Measurements from ENCODE around the gene NTN1. TPM values are rescaled to one million over a fixed set of nuclear protein-coding genes. Genes with fewer than 3 reads are reported as not detected.

The NTN1 gene
- total and polyA plus RNA-seq, 2 of the 4 experiments (the other 2 are of a cell fraction): under 0.01 to 0.07 TPM

DNA sequence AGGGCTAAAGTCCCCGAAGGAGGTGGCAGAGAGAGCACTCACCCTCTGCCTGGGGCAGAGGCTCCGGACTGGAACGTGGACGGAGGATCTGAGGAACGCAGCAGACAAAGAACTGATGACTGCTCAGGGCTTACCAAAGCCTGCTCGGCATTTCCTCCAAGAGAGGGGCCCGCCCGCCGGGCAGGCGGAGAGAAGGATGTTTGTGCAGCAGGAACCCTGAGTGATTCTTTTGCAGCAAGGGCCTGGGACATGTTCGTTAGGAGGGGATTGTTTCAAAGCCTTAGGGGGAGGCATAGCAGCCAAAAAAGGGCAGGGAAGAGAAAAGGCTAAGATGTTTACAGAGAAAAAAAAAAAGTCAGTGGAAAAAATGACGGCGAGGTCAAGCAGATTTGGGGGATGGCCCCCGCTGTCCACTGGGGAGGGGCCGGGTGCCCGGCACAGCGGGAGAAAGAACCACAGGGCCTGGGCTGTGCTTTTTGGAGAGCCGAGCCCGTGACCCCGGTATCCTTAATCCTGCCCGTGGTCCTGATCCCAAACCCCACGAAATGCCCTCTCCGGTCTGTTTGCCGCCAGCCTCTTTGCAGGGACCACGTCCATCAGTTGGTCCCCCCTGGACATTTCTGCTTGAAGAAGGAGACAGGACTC, 129.3 kb downstream of the NTN1 start:
- Histone ChIP-seq H3K4me1 (ENCODE audit: control insufficient read depth, insufficient read depth, low read length) (no peaks in the 10 kb centered on the region; the same call in 1 of the 2 replicates), H3K9me3 (ENCODE audit: control insufficient read depth, insufficient read depth, low read length) (peaks cover 3% of the 10 kb centered on the region), H2AFZ (replicated peaks; ENCODE audit: low read length, poor library complexity) (no peak overlapping the region), H3K4me2 (ENCODE audit: low read depth, low read length) (no peak overlapping the region; the same call in 1 of the 2 replicates), H2BK20ac (ENCODE audit: low read depth, low read length) (no peak overlapping the region), H3K14ac (replicated peaks; ENCODE audit: low read depth, low read length) (no peak overlapping the region), H3K9me1 (ENCODE audit: insufficient read depth, low read length) (no peaks in the 10 kb centered on the region), H3K27me3 (ENCODE audit: control insufficient read depth, insufficient read depth, low read length) (no peaks in the 10 kb centered on the region; the same call in 1 of the 2 replicates), H3K27ac (ENCODE audit: insufficient read depth, low read length) (no peak overlapping the region), H2BK5ac (ENCODE audit: low read depth, low read length, poor library complexity, severe bottlenecking) (no peak overlapping the region), H3K9ac (ENCODE audit: low read depth, low read length) (no peak overlapping the region), H3K79me1 (ENCODE audit: low read depth in 1 of 2, low read length in 2 of 2) (no peaks in the 10 kb centered on the region), H4K20me1 (ENCODE audit: insufficient read depth, low read length) (no peaks in the 10 kb centered on the region), H3K18ac (ENCODE audit: low read depth, low read length) (no peak overlapping the region; the same call in 1 of the 2 replicates), H3K56ac (ENCODE audit: extremely low read depth, insufficient read depth, low read length) (no peak overlapping the region), H3K23ac (ENCODE audit: low read depth, low read length) (no peak overlapping the region), H2BK15ac (ENCODE audit: low read depth, low read length) (no peak overlapping the region), H4K5ac (ENCODE audit: low read depth, low read length) (no peak overlapping the region; the same call in 1 of the 2 replicates), H2BK120ac (ENCODE audit: low read depth, low read length) (no peak overlapping the region), H3K36me3 (ENCODE audit: control insufficient read depth, insufficient read depth, low read length) (no peaks in the 10 kb centered on the region), H3K4ac (ENCODE audit: low read depth, low read length) (no peak overlapping the region), H2AK9ac (replicated peaks; ENCODE audit: low read depth, low read length, poor library complexity) (no peak overlapping the region), H3K4me3 (ENCODE audit: insufficient read depth, low read depth, low read length) (no peak overlapping the region), H4K8ac (ENCODE audit: low read depth in 2 of 2, low read length in 2 of 2) (no peak overlapping the region), H2AK5ac (ENCODE audit: low read depth, low read length) (no peak overlapping the region), H4K91ac (ENCODE audit: insufficient read depth, low read depth, low read length) (no peak overlapping the region)
- ChIA-PET CTCF (no interaction called here), POLR2A (ENCODE audit: unreplicated experiment) (no interaction called here)
- TF ChIP-seq, protein P1, sequence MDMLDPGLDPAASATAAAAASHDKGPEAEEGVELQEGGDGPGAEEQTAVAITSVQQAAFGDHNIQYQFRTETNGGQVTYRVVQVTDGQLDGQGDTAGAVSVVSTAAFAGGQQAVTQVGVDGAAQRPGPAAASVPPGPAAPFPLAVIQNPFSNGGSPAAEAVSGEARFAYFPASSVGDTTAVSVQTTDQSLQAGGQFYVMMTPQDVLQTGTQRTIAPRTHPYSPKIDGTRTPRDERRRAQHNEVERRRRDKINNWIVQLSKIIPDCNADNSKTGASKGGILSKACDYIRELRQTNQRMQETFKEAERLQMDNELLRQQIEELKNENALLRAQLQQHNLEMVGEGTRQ (IDR thresholded peaks at IDR 0.05; ENCODE audit: low read depth, low read length): no peak
- no peak for TF ChIP-seq RAD21 (IDR thresholded peaks at IDR 0.05; ENCODE audit: low read length)
- TF ChIP-seq FOS (IDR thresholded peaks at IDR 0.05; ENCODE audit: low read depth, low read length): no peak
- TF ChIP-seq, protein P2, sequence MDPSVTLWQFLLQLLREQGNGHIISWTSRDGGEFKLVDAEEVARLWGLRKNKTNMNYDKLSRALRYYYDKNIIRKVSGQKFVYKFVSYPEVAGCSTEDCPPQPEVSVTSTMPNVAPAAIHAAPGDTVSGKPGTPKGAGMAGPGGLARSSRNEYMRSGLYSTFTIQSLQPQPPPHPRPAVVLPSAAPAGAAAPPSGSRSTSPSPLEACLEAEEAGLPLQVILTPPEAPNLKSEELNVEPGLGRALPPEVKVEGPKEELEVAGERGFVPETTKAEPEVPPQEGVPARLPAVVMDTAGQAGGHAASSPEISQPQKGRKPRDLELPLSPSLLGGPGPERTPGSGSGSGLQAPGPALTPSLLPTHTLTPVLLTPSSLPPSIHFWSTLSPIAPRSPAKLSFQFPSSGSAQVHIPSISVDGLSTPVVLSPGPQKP (IDR thresholded peaks at IDR 0.05; ENCODE audit: borderline replicate concordance, low read depth, low read length): no peak
- no peak for TF ChIP-seq RCOR1 (IDR thresholded peaks at IDR 0.05; ENCODE audit: insufficient replicate concordance, low read length)
- no peak for TF ChIP-seq CHD1 (IDR thresholded peaks at IDR 0.05; ENCODE audit: low read depth, low read length)
- TF ChIP-seq RFX5 (IDR thresholded peaks at IDR 0.05; ENCODE audit: low read depth, low read length): no peak
- no peak for TF ChIP-seq BHLHE40 (IDR thresholded peaks at IDR 0.05; ENCODE audit: low read depth, low read length)
- TF ChIP-seq, protein P3, sequence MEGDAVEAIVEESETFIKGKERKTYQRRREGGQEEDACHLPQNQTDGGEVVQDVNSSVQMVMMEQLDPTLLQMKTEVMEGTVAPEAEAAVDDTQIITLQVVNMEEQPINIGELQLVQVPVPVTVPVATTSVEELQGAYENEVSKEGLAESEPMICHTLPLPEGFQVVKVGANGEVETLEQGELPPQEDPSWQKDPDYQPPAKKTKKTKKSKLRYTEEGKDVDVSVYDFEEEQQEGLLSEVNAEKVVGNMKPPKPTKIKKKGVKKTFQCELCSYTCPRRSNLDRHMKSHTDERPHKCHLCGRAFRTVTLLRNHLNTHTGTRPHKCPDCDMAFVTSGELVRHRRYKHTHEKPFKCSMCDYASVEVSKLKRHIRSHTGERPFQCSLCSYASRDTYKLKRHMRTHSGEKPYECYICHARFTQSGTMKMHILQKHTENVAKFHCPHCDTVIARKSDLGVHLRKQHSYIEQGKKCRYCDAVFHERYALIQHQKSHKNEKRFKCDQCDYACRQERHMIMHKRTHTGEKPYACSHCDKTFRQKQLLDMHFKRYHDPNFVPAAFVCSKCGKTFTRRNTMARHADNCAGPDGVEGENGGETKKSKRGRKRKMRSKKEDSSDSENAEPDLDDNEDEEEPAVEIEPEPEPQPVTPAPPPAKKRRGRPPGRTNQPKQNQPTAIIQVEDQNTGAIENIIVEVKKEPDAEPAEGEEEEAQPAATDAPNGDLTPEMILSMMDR (conservative IDR thresholded peaks at IDR 0.05; ENCODE audit: low read depth, low read length): no peak
- TF ChIP-seq POLR2A (IDR thresholded peaks at IDR 0.05; ENCODE audit: low read depth, low read length): no peak
- TF ChIP-seq SMC3 (IDR thresholded peaks at IDR 0.05; ENCODE audit: low read depth, low read length): no peak
- TF ChIP-seq CEBPB (IDR thresholded peaks at IDR 0.05; ENCODE audit: low read depth, low read length): no peak
- no peak for TF ChIP-seq NFE2L2 (IDR thresholded peaks at IDR 0.05; ENCODE audit: low read depth, low read length)
- no peak for TF ChIP-seq MAFK (IDR thresholded peaks at IDR 0.05; ENCODE audit: low read depth, low read length)
- no peak for TF ChIP-seq MAZ (IDR thresholded peaks at IDR 0.05; ENCODE audit: borderline replicate concordance, low read depth, low read length)
- TF ChIP-seq MXI1 (IDR thresholded peaks at IDR 0.05; ENCODE audit: borderline replicate concordance, low read depth, low read length): no peak
- DNase-seq (peak; percentile 1), ATAC-seq (ENCODE audit: low read depth) (peak; percentile 68)
- intact Hi-C loops (cut with micrococcal nuclease) (no loop called here), dilution Hi-C loops (cut with HindIII; ENCODE audit: low sequenced_read_pairs, unreplicated experiment) (no loop called here), in situ Hi-C loops (cut with MboI; ENCODE audit: low sequenced_read_pairs) (no loop called here)
- no TSS peak for BruUV-seq (replicated peaks)
- WGBS, 2 experiments (ENCODE audit: extremely low coverage in 2 of 2, insufficient read length in 1 of 2): 43% methylated on average over 9 of the region's 25 CpGs; no CpG with 5 or more reads in 1 of the 2 experiments
